Fibroblast of the conjunctiva (primary cell): Measurements from ENCODE around the gene DNAJC4.

Experiments used
- DNase-seq: peaks from one replicate; pipeline ENCODE4 v3.0.0-alpha.2; 2010; ENCODE audit warnings: low read depth

DNAJC4 gene

DNA sequence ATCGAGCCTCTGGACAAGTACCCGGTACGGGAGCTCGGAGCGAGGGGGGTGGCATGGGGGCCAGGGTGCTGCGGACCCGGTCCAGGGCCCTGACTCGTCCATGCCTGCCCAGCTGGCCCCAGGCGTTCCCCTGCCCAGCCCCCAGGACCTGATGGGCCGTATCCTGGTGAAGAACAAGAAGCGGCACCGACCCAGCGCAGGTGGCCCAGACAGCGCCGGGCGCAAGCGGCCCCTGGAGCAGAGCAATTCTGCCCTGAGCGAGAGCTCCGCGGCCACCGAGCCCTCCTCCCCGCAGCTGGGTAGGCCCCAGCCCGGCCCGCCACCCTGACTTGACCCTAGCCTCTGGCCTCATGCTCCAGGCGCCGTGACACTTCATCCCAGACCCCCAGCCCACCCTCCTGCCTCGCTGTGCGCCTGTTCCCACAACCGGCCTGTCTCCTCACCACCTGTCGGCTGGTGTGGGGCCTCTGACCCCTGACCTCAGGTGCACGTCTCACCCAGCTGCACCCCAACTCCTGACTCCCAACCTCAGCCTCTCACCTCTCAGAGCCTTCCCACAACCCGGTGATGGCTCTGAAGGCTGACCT lies 28.7 kb downstream of the DNAJC4 start:
- DNase-seq, result no peak

DNA sequence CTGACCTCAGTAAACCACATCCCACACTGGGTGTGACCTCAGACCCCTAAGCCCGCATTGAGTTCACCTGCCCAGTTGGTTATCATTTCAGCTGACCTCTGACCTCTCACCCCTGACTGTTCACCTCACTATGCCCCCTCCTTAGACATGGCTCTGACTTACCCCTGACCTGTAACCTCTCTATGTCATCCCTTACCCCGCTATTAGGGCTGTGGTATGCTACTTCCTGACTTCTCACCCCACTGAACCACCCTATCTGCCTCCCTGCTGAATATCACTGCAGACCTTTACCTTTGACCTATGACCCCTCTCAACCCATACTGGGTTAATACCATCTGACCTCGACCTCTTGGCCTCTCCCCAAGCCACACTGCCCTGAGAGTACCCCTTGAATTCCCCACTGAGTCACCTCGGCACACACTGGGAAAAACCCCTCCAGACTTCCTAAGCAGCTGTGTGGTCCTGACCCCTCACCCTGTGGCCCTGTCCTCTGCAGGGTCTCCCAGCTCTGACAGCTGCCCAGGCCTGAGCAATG lies 29.3 kb downstream of the DNAJC4 start:
- no peak for DNase-seq

DNA sequence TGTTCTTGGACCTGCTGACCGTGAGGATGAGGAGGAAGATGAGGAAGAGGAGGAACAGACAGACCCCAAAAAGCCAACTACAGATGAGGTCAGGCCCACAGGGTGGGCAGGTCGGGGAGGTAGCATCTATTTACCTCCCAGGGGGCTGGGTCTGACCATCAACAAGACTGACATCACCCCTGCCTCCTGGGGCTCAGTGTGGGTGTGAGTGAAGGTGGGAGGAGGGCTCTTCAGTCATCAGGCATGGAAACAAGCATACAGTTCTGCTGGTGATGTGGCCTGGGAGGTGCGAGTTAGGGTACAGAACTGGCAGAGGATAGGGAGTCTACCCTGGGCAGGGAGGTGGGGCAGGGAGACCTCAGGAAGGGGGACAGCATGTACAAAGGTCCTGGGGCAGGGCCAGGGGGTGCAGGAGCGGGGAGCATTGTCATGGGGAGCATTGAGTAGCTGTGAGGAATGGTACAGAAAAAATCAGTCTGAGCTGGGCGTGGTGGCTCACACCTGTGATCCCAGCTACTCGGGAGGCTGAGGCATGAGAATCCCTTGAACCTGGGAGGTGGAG lies 29.9 kb downstream of the DNAJC4 start:
- no peak for DNase-seq

DNA sequence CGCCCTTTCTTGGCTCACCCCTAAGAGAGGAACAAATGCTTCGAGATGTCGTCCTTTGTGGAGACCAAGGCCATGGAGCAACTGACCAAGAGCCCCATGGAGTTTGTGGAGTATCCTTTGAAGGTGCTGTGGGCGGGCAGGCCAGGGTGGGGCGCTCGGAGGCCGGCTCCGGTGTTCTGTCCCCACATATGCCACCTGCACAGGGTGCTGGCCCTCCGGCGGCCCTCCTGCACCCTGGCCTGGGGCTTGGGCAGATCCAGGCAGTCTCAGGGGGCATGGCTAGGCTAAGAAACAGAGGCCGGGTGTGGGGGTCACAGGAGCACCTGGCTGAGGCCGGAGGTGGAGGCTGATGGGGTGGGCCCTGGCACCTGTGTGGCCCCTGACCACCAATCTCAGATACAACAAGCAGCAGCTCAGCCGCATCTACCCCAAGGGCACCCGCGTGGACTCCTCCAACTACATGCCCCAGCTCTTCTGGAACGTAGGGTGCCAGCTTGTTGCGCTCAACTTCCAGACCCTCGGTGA lies 31.3 kb downstream of the DNAJC4 start:
- DNase-seq, result no peak

- no peak for DNase-seq
Observed at GRCh38 chr11:64262271-64263002, 32.1 kb downstream of the DNAJC4 start.

GRCh38 chr11:64263021-64263946 lies 32.9 kb downstream of the DNAJC4 start:
- DNase-seq, result no peak

DNA sequence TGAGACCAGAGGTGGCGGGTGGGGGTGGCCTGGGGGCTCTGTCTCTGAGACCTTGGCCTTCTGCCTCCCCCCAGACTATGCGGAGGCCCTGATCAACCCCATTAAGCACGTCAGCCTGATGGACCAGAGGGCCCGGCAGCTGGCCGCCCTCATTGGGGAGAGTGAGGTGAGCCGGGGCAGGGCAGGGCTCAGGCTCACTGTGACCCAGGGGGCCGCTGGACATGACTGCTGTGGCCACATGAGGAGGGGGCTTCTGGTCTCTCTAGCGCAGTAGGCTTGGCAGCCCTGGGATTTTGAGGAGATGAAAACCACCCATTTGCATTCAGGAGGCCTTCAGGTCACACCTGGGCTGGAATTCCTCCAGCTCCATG lies 33.6 kb downstream of the DNAJC4 start:
- DNase-seq, result no peak

DNA sequence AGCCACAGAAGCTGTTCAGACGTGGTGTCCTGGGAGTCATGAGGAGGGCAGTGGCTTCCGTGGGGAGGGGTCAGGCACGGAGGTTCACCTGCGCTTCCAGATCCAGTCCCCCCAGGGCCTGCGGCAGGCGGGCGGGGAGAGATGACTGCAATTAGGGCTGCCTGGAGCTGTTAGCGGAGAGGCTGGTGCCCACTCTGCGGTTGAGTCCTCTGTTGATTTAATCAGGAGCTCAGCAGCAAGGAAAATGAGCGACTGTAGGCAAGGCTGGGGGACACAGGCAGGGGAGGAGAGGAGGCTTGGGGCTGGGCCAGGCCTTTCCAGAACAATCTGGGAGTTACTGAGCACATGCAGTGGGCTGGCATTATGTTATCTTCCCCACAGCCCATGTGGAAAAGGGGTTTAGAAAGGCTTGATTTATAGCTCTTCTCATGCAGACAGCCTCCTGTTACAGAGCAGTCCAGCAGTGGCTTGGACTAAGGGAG lies 34.1 kb downstream of the DNAJC4 start:
- no peak for DNase-seq

DNA sequence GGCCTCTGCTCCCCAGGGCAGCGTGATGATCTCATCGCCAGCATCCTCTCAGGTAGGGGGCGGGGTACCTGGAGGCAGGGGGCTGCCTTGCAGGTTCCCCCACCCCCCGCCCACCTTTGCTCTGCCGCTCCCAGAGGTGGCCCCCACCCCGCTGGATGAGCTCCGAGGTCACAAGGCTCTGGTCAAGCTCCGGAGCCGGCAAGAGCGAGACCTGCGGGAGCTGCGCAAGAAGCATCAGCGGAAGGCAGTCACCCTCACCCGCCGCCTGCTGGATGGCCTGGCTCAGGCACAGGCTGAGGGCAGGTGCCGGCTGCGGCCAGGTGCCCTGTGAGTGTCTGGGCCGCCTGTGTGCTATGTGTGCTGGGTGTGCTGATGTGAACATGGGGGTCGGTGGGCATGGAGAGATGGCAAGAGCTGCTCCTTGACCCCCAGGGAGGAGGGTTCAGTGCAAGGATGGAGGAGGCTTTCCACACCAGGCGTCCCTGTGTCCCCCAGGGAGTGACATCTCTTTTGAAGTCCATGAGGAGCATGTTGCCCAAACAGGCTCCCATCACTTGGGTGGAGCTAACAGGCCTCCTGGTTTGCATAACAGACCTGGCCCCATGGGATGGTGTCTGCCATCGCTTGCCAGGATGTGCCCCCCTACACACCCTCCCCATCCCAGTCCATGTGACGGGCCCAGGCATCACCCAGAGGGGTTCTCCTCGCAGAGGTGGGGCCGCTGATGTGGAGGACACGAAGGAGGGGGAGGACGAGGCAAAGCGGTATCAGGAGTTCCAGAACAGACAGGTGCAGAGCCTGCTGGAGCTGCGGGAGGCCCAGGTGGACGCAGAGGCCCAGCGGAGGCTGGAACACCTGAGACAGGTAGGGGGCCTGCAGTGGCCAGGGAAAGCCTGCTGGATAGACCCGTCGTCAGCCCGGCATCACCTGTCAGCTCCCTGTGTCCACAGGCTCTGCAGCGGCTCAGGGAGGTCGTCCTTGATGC lies 35.1 kb downstream of the DNAJC4 start:
- DNase-seq, result no peak

DNA sequence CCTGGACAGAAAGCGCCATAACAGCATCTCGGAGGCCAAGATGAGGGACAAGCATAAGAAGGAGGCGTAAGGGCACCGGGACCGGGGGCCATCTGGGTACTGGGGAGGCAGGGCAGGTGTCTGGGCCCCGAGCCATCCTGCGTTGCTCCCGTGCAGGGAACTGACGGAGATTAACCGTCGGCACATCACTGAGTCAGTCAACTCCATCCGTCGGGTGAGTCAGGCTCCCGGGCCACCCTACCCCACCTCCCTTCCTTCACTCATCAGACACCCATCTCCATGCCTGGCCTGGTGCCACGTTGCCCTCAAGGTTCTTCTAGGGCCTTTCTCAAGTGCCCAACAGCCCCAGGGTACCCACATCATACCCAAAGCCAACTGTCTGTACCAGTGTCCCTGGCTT lies 36.0 kb downstream of the DNAJC4 start:
- DNase-seq, result no peak

GRCh38 chr11:64267207-64267945 lies 37.0 kb downstream of the DNAJC4 start:
- DNase-seq, result no peak

- DNase-seq, result no peak
Observed at GRCh38 chr11:64268025-64268892, 37.9 kb downstream of the DNAJC4 start.

DNA sequence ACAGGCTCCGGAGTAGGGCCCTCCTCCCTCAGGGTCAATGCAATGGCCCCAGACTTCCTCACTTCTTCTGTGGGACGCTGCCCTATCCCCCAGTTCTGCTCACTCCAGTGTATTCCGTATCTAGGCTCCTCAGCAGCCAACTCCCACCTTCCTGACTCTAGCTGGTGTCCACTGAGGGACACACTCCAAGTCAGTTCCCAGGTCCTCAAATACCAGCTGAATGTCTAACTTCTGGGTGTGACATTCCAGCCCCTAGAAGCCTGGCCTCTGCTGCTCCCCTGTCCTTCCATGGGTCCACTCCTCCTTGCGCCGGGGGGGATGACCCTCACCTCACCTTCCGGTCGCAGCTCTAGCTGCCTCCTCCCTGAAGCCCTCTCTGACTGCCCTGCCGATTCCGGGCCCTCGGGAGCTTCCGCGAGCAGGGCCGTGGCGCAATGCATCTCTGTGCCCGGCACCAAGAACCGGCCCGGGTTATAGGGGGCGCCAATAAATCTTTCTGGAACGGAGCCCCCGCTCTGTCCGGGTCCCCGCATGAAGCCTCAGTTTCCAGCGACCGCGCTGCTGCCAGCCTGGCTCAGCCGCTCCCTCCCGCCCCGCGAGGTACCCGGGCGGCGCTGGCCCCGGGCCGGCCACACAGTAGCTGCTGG lies 38.7 kb downstream of the DNAJC4 start:
- DNase-seq, result no peak

DNA sequence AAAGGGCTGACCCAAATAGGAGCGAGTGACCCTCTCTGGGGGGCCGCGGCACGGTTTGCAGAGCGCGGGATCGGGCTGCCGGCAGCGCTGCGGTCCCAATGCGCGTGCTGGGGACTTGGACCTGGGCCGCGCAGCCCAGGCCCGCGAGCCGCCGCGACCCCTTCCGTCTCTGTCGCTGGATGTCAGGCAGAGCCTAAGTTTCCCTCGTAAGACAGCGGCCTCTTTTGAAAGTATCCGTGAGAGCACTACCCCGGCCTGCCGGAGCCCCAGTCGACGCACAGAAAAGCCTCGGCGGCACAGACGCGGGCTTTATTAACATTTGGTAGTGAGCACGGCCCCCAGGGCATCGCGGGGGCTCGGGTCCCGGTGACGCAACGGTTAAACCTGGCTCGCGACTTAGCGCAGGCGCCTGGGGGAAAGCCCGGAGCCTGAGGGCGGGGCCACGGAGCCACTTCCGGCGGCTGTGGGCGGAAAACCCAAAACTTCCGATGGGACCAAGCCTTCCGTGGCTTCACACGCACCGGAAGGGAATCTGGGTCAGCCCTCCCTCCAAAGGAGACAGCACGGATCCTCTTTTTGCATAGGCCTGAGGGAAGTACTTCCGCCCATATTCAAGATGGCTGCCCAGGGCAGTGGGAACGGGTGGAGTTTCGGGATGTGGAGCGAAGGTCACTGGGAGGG lies 39.3 kb downstream of the DNAJC4 start:
- peak; percentile 100 for DNase-seq

- DNase-seq, result no peak
Observed at GRCh38 chr11:64275031-64275800, 44.9 kb downstream of the DNAJC4 start.

DNA sequence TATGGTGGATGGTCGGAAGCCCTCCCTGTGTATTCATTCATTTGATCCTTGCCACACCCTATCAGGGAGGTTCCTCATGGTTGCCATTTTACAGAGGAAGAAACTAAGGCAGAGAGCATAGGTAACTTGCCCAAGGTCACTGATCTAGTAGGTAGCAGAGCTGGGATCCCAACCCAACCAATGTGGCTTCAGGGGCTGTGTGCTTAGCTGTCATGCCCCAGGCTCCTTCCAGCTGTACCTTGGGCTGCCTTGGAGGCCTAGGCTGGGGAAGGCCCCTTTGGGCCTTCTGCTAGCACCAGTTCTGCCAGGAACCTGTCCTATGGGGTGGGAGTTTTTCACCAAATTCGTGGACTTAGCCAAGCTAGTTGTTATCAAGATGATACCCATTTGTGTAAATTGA lies 45.5 kb downstream of the DNAJC4 start:
- DNase-seq, result no peak
